Activated CD8-positive, alpha-beta T cell treated with anti-CD3 and anti-CD28 coated beads for 36 hours (primary cell): ENCODE results near the gene PLPPR5. TPM values are rescaled to one million over a fixed set of nuclear protein-coding genes. Genes with fewer than 3 reads are reported as not detected.
"Not testable (repeated sequence)": the region's sequence is repeated elsewhere in the genome, so short reads cannot be mapped to it uniquely, and the experiment has no call there.

Source experiments
- ATAC-seq: fragments of 200-7000 bp; cut with Tn5 transposase; one replicate; pipeline ENCODE4 v1.10.0; 2021; ENCODE audit warnings: mild to moderate bottlenecking, moderate library complexity
- CTCF ChIA-PET: fragments of 350-600 bp; sonication (Branson Sonifier 250); formaldehyde crosslinking; loops from one replicate; lab custom pipeline; 2021; ENCODE audit warnings: antibody characterized with exemption; lab: Charles Lee
- POLR2A ChIA-PET: fragments of 350-600 bp; sonication (Branson Sonifier 250); formaldehyde crosslinking; loops from one replicate; lab custom pipeline; 2021; ENCODE audit warnings: antibody characterized with exemption; lab: Charles Lee
- DNase-seq: peaks from one replicate; pipeline ENCODE4 v3.0.0-alpha.2; 2020
- H3K27ac Mint-ChIP-seq: one replicate; pipeline ENCODE4 v1.8.0; 2021; ENCODE audit warnings: mild to moderate bottlenecking, mixed read lengths
- H3K27me3 Mint-ChIP-seq: one replicate; pipeline ENCODE4 v1.8.0; 2021; ENCODE audit warnings: mixed read lengths
- H3K36me3 Mint-ChIP-seq: one replicate; pipeline ENCODE4 v1.8.0; 2021; ENCODE audit warnings: low read depth, mixed read lengths
- H3K4me1 Mint-ChIP-seq: one replicate; pipeline ENCODE4 v1.8.0; 2021; ENCODE audit warnings: low read depth, mixed read lengths
- H3K4me3 Mint-ChIP-seq: one replicate; pipeline ENCODE4 v1.8.0; 2021; ENCODE audit warnings: mild to moderate bottlenecking, moderate library complexity, mixed read lengths
- H3K9me3 Mint-ChIP-seq: one replicate; pipeline ENCODE4 v1.8.0; 2021; ENCODE audit warnings: mixed read lengths
- intact Hi-C: fragments of 100-400 bp; cut with micrococcal nuclease; formaldehyde crosslinking; loops from one replicate; pipeline ENCODE4 v1.10.0; 2022
- total RNA-seq, 2 experiments: library from RNA; stranded (reverse); gene quantifications; one replicate each; pipeline ENCODE4 v1.2.3, GENCODE V29; 2021
- TF ChIP-seq, protein P1 (sequence below): fragments of 200-600 bp; IDR thresholded peaks from one replicate; pipeline ENCODE4 v1.8.0; 2022; ENCODE audit warnings: antibody characterized with exemption, mild to moderate bottlenecking

PLPPR5 gene, protein sequence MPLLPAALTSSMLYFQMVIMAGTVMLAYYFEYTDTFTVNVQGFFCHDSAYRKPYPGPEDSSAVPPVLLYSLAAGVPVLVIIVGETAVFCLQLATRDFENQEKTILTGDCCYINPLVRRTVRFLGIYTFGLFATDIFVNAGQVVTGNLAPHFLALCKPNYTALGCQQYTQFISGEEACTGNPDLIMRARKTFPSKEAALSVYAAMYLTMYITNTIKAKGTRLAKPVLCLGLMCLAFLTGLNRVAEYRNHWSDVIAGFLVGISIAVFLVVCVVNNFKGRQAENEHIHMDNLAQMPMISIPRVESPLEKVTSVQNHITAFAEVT
- under 1 TPM; 0.07 TPM for total RNA-seq

DNA sequence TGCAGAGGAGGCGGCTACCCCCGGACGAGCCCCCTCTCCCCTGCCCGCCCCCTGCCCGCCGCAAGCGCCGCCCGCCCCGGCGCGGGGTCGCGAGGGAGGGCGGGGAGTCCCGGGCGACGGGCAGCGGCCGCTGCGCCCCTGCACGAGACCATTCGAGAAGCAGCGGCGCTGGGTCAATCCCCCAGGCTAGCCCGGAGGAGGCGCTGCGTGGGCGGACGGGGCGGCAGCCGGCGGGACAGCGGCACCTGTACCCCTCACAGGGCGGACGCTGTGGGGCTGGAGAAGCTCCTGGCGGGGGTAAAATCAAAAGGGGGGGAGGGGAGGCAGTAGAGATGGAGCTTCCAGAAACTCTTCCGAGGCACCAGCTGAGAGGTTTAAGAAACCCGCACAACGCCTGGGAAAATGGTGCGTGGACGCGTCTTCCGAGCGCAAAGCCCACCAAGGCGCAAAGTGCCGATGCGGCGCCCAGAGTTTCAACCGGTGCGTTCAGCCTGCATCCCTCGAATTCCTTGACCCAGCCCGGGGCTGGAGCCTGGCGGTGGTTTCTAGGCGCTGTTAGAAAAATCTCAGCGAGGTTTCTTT, at the start of gene PLPPR5:
Gene PLPPR5 (minus strand): TSS at position 1 of the 582 bp plus-strand sequence. CDS start 190 bp downstream, outside the sequence.
- peak within 1 kb of the TSS; percentile 53 for H3K4me3 Mint-ChIP-seq
- peaks cover 3% of the 10 kb centered on the region for H3K4me1 Mint-ChIP-seq
- ChIA-PET CTCF (interaction anchor here (0.6 to 1.4 kb wide), 2 partner anchors 13 to 51 kb away, joined by 3 read pairs; no protein-coding TSS in a partner anchor), POLR2A (interaction anchor here (1.0 kb wide), 1 partner anchor 35 kb away, joined by 3 read pairs; no protein-coding TSS in a partner anchor)
- H3K27me3 Mint-ChIP-seq: peaks cover 48% of the 10 kb centered on the region
- intact Hi-C loops: no loop called here
- H3K9me3 Mint-ChIP-seq: no peaks in the 10 kb centered on the region
- no peak within 1 kb of the TSS for H3K27ac Mint-ChIP-seq
- TF ChIP-seq, protein P1, sequence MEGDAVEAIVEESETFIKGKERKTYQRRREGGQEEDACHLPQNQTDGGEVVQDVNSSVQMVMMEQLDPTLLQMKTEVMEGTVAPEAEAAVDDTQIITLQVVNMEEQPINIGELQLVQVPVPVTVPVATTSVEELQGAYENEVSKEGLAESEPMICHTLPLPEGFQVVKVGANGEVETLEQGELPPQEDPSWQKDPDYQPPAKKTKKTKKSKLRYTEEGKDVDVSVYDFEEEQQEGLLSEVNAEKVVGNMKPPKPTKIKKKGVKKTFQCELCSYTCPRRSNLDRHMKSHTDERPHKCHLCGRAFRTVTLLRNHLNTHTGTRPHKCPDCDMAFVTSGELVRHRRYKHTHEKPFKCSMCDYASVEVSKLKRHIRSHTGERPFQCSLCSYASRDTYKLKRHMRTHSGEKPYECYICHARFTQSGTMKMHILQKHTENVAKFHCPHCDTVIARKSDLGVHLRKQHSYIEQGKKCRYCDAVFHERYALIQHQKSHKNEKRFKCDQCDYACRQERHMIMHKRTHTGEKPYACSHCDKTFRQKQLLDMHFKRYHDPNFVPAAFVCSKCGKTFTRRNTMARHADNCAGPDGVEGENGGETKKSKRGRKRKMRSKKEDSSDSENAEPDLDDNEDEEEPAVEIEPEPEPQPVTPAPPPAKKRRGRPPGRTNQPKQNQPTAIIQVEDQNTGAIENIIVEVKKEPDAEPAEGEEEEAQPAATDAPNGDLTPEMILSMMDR: no peak
- ATAC-seq: peak; percentile 39
- peak; percentile 18 for DNase-seq
- H3K36me3 Mint-ChIP-seq: no peaks in the 10 kb centered on the region

DNA sequence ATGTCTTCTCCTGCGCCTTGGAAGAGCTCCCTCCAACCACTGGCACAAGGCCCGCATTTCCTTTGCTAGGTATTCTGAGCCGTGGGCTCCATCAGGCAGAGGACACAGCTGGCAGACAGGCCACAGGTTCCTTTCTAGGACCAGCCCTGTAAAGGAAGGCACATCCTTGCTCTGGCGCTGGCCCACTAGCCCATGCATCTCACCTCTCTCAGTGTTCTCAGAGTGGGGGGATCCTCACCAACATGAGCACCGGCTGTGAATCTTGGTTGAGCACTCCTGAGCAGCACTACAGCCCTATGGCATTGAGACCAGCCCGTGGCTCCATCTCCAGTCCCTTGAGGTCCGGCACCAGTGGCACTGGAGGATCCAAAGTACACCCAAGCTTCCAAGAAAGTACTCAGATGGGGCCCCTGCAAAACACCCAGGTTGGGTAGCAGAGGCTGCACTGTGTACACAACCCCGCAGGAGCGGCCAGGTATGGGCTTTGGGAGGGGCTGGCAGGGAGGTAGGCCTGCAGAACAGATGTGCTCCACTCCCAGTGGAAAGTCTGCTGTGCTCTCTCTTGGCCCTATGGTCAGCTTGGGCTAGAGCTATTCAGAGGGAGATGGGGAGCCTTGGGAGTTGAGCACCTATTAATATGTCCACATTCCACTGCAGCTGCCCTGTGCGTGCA, 47.1 kb upstream of the PLPPR5 start:
- no peak overlapping the region for H3K27ac Mint-ChIP-seq
- intact Hi-C loops: no loop called here
- no peak overlapping the region for H3K4me3 Mint-ChIP-seq
- H3K36me3 Mint-ChIP-seq: no peaks in the 10 kb centered on the region
- peaks cover 3% of the 10 kb centered on the region for H3K9me3 Mint-ChIP-seq
- ATAC-seq: no peak
- H3K27me3 Mint-ChIP-seq: peaks cover 2% of the 10 kb centered on the region
- CTCF ChIA-PET: no interaction called here
- TF ChIP-seq, protein P1: no peak
- POLR2A ChIA-PET: no interaction called here
- H3K4me1 Mint-ChIP-seq: no peaks in the 10 kb centered on the region
- DNase-seq: no peak

DNA sequence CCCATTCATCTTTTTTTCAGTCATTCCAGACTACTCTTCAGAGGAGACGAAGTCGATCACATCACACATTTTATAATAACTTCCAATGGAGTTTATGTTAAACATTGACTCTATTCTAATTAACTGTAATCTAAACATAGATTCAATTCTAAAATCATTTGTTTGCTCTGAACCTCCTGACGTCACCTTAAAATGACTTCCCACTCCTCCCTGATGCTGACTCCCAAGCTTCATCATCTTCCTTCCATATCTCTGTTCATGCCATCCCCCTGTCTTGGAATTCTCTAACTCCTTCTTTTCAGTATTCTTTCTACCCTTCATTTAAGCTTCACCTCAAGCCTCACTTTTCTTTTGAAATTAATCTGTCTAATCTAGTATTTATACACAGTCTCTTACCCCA, 45.1 kb upstream of the PLPPR5 start:
- TF ChIP-seq, protein P1: no peak
- Mint-ChIP-seq H3K27ac (no peak overlapping the region), H3K9me3 (peaks cover 3% of the 10 kb centered on the region), H3K4me1 (no peaks in the 10 kb centered on the region), H3K36me3 (no peaks in the 10 kb centered on the region), H3K4me3 (no peak overlapping the region), H3K27me3 (no peaks in the 10 kb centered on the region)
- CTCF ChIA-PET: no interaction called here
- POLR2A ChIA-PET: no interaction called here
- intact Hi-C loops: no loop called here
- ATAC-seq (no peak), DNase-seq (no peak)

DNA sequence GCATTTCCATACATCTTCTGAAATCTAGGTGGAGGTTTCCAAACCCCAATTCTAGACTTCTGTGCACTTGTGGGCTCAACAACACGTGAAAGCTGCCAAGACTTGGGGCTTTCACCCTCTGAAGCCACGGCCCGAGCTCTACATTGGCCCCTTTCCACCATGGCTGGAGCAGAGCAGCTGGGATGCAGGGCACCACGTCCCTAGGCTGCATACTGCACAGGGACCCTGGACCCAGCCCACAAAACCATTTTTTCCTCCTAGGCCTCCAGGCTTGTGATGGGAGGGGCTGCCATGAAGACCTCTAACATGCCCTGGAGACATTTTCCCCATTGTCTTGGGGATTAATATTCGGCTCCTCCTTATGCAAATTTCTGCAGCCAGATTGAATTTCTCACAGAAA, 32.1 kb upstream of the PLPPR5 start:
- CTCF ChIA-PET: interaction anchor here (1.8 kb wide), 1 partner anchor 10 kb away, joined by 4 read pairs; no protein-coding TSS in a partner anchor
- H3K27ac Mint-ChIP-seq, H3K36me3 Mint-ChIP-seq, DNase-seq, H3K4me3 Mint-ChIP-seq, H3K4me1 Mint-ChIP-seq, POLR2A ChIA-PET, intact Hi-C loops, ATAC-seq, H3K27me3 Mint-ChIP-seq: not testable (repeated sequence)
- peaks cover 35% of the 10 kb centered on the region for H3K9me3 Mint-ChIP-seq

DNA sequence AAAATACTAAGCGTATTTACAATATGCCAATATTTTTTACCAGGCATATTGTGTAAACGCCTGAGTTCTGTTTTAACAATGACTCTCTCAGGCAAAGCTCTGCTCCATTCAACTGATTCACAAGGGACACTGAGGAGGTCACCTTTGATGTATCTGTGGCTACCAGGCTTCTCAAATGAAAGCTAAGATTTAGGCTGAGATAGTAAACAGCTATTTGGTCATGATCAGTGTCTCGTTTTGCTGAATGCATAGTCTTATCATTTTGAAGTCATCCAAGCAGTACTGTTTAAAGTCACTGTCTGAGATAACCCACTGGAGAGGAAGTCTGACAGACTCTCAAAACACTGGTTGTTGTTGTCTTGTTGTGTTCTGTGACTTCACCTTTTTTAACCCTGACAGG, 13.7 kb upstream of the PLPPR5 start:
- no peak for ATAC-seq
- Mint-ChIP-seq H3K4me3 (no peak overlapping the region), H3K27me3 (peaks cover 3% of the 10 kb centered on the region), H3K36me3 (no peaks in the 10 kb centered on the region), H3K27ac (no peak overlapping the region), H3K4me1 (no peaks in the 10 kb centered on the region), H3K9me3 (no peaks in the 10 kb centered on the region)
- ChIA-PET CTCF (no interaction called here), POLR2A (no interaction called here)
- intact Hi-C loops: no loop called here
- TF ChIP-seq, protein P1: no peak
- DNase-seq: no peak
